ENCODE results near the gene WAC. TPM values are rescaled to one million over a fixed set of nuclear protein-coding genes. Genes with fewer than 3 reads are reported as not detected.

Gene WAC
- total and polyA plus RNA-seq, 2 of the 13 experiments (the other 11 are each of a cell fraction or from before 2014, with no cell fraction given) = 69.1 to 96.2 TPM

- TF ChIP-seq ZNF431 (CRISPR knock-in tag; IDR thresholded peaks at IDR 0.05; ENCODE audit: borderline replicate concordance, low read depth) (no peak), PAX8 (CRISPR knock-in tag; IDR thresholded peaks at IDR 0.05; ENCODE audit: borderline replicate concordance) (no peak), HDAC6 (IDR thresholded peaks at IDR 0.05; ENCODE audit: low read depth, low read length) (no peak)
Measured at GRCh38 chr10:28554009-28554408, 21.1 kb downstream of the WAC start (continued).

- H3K4me3 ChIP-seq (replicated peaks in 1 of 3; ENCODE audit: insufficient read depth in 1 of 3, low read depth in 2 of 3, low read length in 3 of 3) = no peak overlapping the region
- intact Hi-C loops (cut with micrococcal nuclease; ENCODE audit: unreplicated experiment) (no loop called here), in situ Hi-C loops (cut with HindIII; ENCODE audit: extremely low pct_ligation_motif_present, low pct_unique_long_range_greater_than_20kb) (no loop called here)
- ChIA-PET POLR2A (interaction anchor here (0.9 to 1.1 kb wide), 2 partner anchors 10 to 21 kb away, joined by 3 to 4 read pairs; no protein-coding TSS in a partner anchor), CTCF (ENCODE audit: low intra/inter-chr PET ratio, low total read pairs) (no interaction called here)
- no peak overlapping the region for H2AFZ ChIP-seq (ENCODE audit: low read length)
- H3K27me3 ChIP-seq (ENCODE audit: control insufficient read depth in 1 of 2, insufficient read depth in 2 of 2, low read length in 2 of 2) = no peaks in the 10 kb centered on the region
- H3K9ac ChIP-seq (ENCODE audit: insufficient read depth, low read depth, low read length) = no peak overlapping the region
- H3K36me3 ChIP-seq (replicated peaks in 1 of 2; ENCODE audit: control insufficient read depth in 1 of 2, insufficient read depth in 2 of 2, low read length in 2 of 2) = peaks cover 9 to 68% of the 10 kb centered on the region in 2 experiments
- WGBS (ENCODE audit: low lambda C conversion rate) = 96% methylated on average over 3 of the region's 3 CpGs
- H3K27ac ChIP-seq (ENCODE audit: extremely low read length, insufficient read depth, low read length) = no peak overlapping the region
- ATAC-seq (no peak), DNase-seq (ENCODE audit: low spot score) (no peak), FAIRE-seq (no peak)
- no peaks in the 10 kb centered on the region for H3K9me3 ChIP-seq (ENCODE audit: low read length)
- BruUV-seq (replicated peaks) = no TSS peak
- H3K79me2 ChIP-seq (ENCODE audit: insufficient read depth, low read length) = peaks cover 99% of the 10 kb centered on the region
- H3K4me2 ChIP-seq (ENCODE audit: low read depth, low read length) = no peak overlapping the region
- TF ChIP-seq TBL1XR1 (IDR thresholded peaks at IDR 0.05; ENCODE audit: borderline replicate concordance, low read length, partially characterized antibody) (no peak), ZNF556 (CRISPR knock-in tag; IDR thresholded peaks at IDR 0.05; ENCODE audit: borderline replicate concordance) (no peak), DRAP1 (CRISPR knock-in tag; IDR thresholded peaks at IDR 0.05) (no peak), ZNF773 (CRISPR knock-in tag; IDR thresholded peaks at IDR 0.05; ENCODE audit: borderline replicate concordance) (no peak), HNF4A (CRISPR knock-in tag; IDR thresholded peaks at IDR 0.05) (no peak), KLF15 (CRISPR knock-in tag; IDR thresholded peaks at IDR 0.05; ENCODE audit: borderline replicate concordance) (no peak), CHD4 (IDR thresholded peaks at IDR 0.05; ENCODE audit: borderline replicate concordance, low read length) (no peak), MZF1 (CRISPR knock-in tag; IDR thresholded peaks at IDR 0.05; ENCODE audit: borderline replicate concordance) (no peak), ARID5B (CRISPR knock-in tag; IDR thresholded peaks at IDR 0.05) (no peak), SAFB2 (CRISPR knock-in tag; IDR thresholded peaks at IDR 0.05; ENCODE audit: borderline replicate concordance, low read depth) (no peak), LBX2 (CRISPR knock-in tag; IDR thresholded peaks at IDR 0.05; ENCODE audit: borderline replicate concordance) (no peak), ZNF230 (CRISPR knock-in tag; IDR thresholded peaks at IDR 0.05) (no peak), STAT5B (CRISPR knock-in tag; IDR thresholded peaks at IDR 0.05) (no peak), HES4 (CRISPR knock-in tag; IDR thresholded peaks at IDR 0.05; ENCODE audit: borderline replicate concordance) (no peak), ZNF451 (CRISPR knock-in tag; IDR thresholded peaks at IDR 0.05) (no peak), ZNF224 (CRISPR knock-in tag; IDR thresholded peaks at IDR 0.05) (no peak)
- H4K20me1 ChIP-seq (ENCODE audit: insufficient read depth, low read length) = peaks cover 61% of the 10 kb centered on the region
- H3K4me1 ChIP-seq (ENCODE audit: insufficient read depth, low read length) = peaks cover 18% of the 10 kb centered on the region; the same call in 1 of the 2 replicates
Measured at GRCh38 chr10:28554952-28555351, 22.0 kb downstream of the WAC start.
